AG10803 (cell line): ENCODE measurements around the gene C16orf90.
A peak's percentile ranks its signal among the peaks of the same experiment; 100 is the strongest.
"Not testable (repeated sequence)": the region's sequence is repeated elsewhere in the genome, so short reads cannot be mapped to it uniquely, and the experiment has no call there.

Experiments
- DNase-seq: peaks from one replicate; pipeline ENCODE4 v3.0.0; 2010; ENCODE audit warnings: low read depth
- H3K4me3 ChIP-seq: 2 replicates; pipeline ENCODE4 v1.5.1; 2011; ENCODE audit warnings: mild to moderate bottlenecking, low read length, control low read depth
- TF ChIP-seq, protein P1 (sequence below): conservative IDR thresholded peaks from 2 replicates; pipeline ENCODE4 v1.5.1; 2011; ENCODE audit warnings: mild to moderate bottlenecking, low read length, control low read depth, inconsistent platforms

The C16orf90 gene

DNA sequence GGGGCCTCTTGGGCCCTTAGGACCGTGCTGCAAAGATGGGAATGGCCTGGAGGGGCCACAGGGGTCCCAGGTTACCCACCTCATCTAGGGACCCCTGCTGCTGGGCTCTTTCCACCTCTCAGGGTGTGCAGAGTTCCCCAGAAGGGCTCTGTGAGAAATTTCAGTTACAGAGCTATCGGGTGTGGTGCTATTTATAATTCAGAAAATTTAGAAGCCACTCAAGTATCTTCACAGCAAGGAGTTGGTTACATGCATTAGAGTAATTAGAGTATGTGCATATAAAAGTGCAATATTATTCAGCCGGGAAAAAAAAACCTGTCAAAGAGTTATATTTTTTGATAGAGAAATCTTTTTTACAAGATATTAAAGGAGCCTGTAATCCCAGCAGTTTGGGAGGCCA, 18.9 kb downstream of the C16orf90 start:
- no peak overlapping the region for H3K4me3 ChIP-seq
- no peak for DNase-seq
- TF ChIP-seq, protein P1, sequence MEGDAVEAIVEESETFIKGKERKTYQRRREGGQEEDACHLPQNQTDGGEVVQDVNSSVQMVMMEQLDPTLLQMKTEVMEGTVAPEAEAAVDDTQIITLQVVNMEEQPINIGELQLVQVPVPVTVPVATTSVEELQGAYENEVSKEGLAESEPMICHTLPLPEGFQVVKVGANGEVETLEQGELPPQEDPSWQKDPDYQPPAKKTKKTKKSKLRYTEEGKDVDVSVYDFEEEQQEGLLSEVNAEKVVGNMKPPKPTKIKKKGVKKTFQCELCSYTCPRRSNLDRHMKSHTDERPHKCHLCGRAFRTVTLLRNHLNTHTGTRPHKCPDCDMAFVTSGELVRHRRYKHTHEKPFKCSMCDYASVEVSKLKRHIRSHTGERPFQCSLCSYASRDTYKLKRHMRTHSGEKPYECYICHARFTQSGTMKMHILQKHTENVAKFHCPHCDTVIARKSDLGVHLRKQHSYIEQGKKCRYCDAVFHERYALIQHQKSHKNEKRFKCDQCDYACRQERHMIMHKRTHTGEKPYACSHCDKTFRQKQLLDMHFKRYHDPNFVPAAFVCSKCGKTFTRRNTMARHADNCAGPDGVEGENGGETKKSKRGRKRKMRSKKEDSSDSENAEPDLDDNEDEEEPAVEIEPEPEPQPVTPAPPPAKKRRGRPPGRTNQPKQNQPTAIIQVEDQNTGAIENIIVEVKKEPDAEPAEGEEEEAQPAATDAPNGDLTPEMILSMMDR: no peak

GRCh38 chr16:3475604-3476375, 19.5 kb downstream of the C16orf90 start:
- no peak for DNase-seq
- H3K4me3 ChIP-seq: no peak overlapping the region
- TF ChIP-seq, protein P1: no peak

DNA sequence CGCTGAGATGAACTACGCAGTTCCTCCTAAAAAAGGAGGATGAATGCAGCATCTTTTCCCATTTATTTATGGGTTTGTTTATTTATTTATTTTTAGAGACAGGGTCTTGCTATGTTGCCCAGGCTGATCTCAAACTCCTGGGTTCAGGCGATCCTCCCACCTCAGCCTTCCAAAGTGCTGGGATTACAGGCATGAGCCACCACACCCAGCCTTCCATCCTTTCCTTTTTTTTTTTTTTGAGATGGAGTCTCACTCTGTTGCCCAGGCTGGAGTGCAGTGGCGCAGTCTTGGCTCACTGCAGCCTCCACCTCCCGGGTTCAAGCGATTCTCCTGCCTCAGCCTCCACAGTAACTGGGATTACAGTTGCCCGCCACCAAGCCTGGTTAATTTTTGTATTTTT, 20.4 kb downstream of the C16orf90 start:
- not testable (repeated sequence) for DNase-seq, H3K4me3 ChIP-seq

DNA sequence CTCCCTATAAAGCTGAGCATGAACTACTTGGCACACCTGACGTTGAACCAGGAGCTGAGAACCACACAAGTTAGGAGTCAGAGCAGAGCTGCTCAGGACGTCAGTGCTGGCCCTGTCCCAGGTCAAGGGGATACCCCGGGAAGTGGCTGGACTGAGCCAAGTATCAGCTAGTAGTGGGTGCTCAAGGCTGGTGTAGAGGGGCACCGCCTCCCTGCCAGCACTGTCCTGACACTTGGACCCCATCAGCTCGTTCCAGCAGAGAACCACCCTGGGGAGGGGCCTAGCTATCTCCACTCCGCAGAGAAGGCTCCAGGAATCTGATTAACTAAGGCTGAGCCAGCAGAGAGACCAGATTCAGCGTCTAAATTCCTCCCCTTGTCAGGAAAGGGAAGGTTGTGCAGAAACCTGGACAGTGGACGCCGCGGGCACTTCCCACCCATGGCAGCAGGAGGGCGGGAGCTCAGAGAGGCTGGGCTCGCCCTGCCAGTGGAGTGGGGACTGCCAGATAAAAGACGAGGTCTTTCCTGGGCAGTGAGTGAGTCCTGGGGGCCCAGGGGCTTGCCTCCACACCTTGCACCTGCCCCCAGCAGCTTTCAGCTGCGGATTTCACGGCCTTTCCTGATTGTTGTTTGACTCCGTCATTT, 21.0 kb downstream of the C16orf90 start:
- DNase-seq: no peak
- TF ChIP-seq, protein P1: no peak
- no peak overlapping the region for H3K4me3 ChIP-seq

DNA sequence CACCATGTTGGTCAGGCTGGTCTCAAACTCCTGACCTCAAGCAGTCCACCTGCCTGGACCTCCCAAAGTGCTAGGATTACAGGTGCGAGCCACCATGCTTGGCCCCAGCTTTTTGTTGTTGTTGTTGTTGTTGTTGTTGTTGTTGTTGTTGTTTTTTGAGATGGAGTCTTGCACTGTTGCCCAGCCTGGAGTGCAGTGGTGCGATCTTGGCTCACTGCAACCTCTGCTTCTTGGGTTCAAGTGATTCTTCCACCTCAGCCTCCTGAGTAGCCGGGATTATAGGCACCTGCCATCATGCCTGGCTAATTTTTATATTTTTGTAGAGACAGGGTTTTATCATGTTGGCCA, 21.7 kb downstream of the C16orf90 start:
- DNase-seq, H3K4me3 ChIP-seq: not testable (repeated sequence)

DNA sequence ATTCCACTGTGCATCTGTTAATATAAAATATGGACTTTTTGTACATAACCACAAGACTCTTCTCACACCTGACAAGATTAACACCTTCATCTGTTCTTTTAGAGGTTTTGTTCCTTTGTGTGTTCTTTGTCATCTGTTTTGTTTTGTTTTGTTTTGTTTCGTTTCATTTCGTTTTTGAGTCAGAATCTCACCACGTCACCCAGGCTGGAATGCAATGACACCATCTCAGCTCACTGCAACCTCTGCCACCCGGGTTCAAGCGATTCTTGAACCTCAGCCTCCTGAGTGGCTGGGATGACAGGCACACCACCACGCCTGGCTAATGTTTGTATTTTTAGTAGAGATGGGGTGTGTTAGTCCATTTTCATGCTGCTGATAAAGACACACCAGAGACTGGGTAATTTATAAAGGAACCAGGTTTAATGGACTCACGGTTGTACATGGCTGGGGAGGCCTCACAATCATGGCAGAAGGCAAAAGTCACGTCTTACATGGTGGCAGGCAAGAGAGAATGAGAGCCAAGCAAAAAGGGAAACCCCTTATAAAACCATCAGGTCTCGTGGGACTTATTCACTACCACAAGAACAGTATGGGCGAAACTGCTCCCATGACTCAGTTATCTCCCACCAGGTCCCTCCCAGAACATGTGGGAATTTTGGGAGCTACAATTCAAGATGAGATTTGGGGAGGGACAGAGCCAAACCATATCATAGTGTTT, 22.3 kb downstream of the C16orf90 start:
- no peak overlapping the region for H3K4me3 ChIP-seq
- TF ChIP-seq, protein P1: no peak
- DNase-seq: peak; percentile 36

DNA sequence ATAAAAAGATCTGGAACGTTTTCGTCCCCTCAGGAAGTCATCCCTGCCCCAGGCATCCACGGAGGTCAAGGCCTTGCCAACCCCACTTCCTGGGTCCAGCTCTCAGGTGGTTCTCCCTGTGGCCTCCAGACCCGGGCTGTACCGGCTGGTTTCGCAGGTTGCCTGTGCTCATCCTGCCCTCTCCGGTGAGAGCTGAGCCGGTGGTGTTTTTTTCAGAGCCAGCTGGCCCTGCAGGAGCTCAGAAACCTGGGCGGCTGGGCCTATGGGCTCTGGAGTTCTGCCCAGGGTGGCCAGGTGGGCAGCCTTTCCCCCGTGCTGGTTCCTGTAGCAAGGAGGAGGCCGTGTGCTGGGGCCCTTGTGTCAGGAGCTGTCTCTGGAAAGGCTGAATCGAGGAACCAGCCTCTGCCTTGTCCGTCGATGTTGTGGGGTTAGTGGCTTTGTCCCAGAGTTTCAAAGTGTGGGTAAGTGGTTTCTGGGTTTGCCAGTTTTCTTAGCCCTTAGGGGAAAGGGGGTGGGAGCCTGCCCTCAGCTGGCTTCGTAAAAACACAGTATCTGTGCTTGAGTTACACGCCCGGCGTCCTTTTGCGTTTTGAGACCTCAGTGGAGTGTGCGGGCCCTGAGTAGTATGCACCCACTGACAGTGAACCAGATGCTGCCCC, 23.6 kb downstream of the C16orf90 start:
- DNase-seq: no peak
- TF ChIP-seq, protein P1: no peak

More for the DNA sequence above, 23.6 kb downstream of the C16orf90 start:
- H3K4me3 ChIP-seq: no peak overlapping the region
